Kidney epithelial cell (primary cell): ENCODE measurements around the gene SND1. TPM values are rescaled to one million over a fixed set of nuclear protein-coding genes. Genes with fewer than 3 reads are reported as not detected.
A peak's percentile ranks its signal among the peaks of the same experiment; 100 is the strongest.

Experiments
- DNase-seq: peaks from one replicate; pipeline ENCODE4 v3.0.0-alpha.2; 2010; ENCODE audit warnings: low read depth
- H3K27me3 ChIP-seq: 2 replicates; pipeline ENCODE4 v1.6.0; 2011; ENCODE audit warnings: low read length; ENCODE audit not compliant: control insufficient read depth, insufficient read depth
- H3K36me3 ChIP-seq: 2 replicates; pipeline ENCODE4 v1.5.1; 2011; ENCODE audit warnings: low read length; ENCODE audit not compliant: control insufficient read depth, insufficient read depth
- H3K4me3 ChIP-seq: 2 replicates; pipeline ENCODE4 v1.5.1; 2011; ENCODE audit warnings: low read depth, mild to moderate bottlenecking, control low read depth, low read length
- total RNA-seq: library from RNA; depleted of rRNA; stranded (reverse); fragments of >200 nt; gene quantifications from 2 replicates; pipeline ENCODE4 v1.2.3, GENCODE V29; 2015
- TF ChIP-seq, protein P1 (sequence below): IDR thresholded peaks from 2 replicates; pipeline ENCODE4 v1.5.1; 2011; ENCODE audit warnings: mild to moderate bottlenecking, moderate library complexity, low read length, control low read depth, inconsistent platforms; ENCODE audit not compliant: insufficient read depth, poor library complexity, severe bottlenecking

SND1 gene
- total RNA-seq, 1 donor from 2014 or later = 257 TPM

DNA sequence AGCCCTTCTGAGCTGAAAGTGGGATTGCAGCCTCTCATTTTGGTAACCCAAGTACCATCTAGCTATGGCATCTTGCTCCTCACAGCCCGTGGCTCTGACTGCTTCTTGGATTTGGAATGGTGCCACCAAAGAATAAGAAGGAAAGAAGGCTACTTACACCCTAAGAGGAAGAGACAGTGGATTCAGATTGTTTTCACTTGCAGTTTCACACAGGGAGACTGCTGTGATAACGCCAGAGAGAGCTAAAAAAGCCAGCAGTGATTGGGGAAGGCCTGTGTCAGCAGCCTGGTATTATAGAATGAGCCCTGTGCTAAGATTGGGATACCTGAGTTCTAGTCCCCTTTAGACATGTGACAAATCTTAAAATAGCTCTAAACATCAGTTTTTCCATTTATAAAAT lies 382.8 kb downstream of the SND1 start:
- Histone ChIP-seq H3K27me3 (peaks cover 14% of the 10 kb centered on the region), H3K4me3 (no peak overlapping the region), H3K36me3 (no peaks in the 10 kb centered on the region)
- no peak for DNase-seq
- TF ChIP-seq, protein P1, sequence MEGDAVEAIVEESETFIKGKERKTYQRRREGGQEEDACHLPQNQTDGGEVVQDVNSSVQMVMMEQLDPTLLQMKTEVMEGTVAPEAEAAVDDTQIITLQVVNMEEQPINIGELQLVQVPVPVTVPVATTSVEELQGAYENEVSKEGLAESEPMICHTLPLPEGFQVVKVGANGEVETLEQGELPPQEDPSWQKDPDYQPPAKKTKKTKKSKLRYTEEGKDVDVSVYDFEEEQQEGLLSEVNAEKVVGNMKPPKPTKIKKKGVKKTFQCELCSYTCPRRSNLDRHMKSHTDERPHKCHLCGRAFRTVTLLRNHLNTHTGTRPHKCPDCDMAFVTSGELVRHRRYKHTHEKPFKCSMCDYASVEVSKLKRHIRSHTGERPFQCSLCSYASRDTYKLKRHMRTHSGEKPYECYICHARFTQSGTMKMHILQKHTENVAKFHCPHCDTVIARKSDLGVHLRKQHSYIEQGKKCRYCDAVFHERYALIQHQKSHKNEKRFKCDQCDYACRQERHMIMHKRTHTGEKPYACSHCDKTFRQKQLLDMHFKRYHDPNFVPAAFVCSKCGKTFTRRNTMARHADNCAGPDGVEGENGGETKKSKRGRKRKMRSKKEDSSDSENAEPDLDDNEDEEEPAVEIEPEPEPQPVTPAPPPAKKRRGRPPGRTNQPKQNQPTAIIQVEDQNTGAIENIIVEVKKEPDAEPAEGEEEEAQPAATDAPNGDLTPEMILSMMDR = no peak

DNA sequence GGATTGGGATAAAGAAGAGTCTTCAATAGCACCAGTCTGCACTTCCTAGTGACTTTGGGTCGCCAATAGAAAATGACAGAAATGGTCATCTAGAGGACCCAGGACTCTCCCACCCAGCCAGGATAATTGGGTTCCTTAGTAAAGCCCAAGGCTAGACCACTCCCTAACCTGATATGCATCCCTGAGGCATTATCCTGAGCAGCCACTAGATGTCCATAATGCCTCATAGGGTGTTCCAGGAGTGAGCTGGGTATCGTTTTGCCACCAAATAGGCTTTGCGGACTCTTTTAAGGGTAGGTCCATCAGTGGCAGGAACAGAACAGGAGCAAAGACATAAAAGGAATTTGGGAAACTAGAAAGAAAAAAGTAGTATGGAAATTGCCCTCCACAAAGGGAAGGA lies 383.7 kb downstream of the SND1 start:
- Histone ChIP-seq H3K27me3 (peaks cover 8% of the 10 kb centered on the region), H3K4me3 (no peak overlapping the region), H3K36me3 (no peaks in the 10 kb centered on the region)
- TF ChIP-seq, protein P1 = peak; percentile 54
- no peak for DNase-seq

DNA sequence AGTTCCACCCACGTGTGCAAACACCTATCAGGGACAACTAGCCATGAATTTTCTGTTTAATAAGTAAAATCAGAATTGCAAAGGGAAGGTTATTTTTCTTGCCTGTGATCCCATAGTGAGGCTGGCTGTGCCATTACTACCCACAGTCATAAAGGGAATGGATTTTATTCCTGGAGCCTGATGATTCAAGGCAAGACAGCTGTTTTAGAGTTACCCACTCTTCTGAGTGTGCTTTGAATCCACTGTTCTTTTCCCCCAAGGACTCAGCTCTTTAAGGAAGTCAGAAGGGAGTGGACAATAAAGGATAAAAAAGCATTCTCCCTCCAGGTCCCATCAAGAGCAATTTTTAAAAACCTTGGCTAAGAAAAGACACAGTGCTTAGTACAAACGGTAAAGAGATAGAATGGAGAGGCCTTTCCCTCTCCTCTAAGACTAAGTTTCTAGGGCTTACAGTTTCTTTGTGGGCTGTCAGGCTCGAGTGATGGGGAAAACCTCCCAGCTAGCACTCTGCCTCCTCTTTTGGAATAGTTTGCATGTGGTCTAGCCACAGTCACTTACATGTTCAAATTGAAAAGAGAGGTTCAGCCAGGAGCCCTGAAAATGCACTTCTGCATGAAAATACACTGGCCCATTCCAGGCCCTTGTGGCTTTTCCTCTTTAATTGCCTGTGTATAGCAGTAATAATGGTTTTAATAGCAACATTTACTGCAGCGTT lies 384.4 kb downstream of the SND1 start:
- peaks cover 8% of the 10 kb centered on the region for H3K27me3 ChIP-seq
- no peak for DNase-seq
- TF ChIP-seq, protein P1 = no peak
- no peak overlapping the region for H3K4me3 ChIP-seq
- H3K36me3 ChIP-seq = no peaks in the 10 kb centered on the region

DNA sequence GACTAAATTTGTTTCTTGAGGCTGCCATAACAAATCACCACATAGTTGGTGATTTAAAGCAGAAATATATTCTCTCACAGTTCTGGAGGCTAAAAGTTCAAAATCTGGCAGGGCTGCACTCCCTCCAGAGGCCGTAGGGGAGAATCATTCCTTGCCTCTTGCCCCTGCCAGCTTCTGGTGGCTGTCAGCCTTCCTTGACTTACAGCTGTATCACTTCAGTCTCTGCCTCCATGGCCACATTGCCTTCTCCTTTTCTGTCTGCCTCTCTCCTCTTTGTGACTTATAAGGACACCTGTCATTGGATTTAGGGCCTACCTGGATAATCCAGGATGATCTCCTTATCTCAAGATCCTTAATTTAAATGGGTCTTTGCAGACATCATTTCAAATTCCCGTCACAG lies 385.1 kb downstream of the SND1 start:
- TF ChIP-seq, protein P1 = no peak
- Histone ChIP-seq H3K4me3 (no peak overlapping the region), H3K36me3 (no peaks in the 10 kb centered on the region), H3K27me3 (peaks cover 8% of the 10 kb centered on the region)
- no peak for DNase-seq

DNA sequence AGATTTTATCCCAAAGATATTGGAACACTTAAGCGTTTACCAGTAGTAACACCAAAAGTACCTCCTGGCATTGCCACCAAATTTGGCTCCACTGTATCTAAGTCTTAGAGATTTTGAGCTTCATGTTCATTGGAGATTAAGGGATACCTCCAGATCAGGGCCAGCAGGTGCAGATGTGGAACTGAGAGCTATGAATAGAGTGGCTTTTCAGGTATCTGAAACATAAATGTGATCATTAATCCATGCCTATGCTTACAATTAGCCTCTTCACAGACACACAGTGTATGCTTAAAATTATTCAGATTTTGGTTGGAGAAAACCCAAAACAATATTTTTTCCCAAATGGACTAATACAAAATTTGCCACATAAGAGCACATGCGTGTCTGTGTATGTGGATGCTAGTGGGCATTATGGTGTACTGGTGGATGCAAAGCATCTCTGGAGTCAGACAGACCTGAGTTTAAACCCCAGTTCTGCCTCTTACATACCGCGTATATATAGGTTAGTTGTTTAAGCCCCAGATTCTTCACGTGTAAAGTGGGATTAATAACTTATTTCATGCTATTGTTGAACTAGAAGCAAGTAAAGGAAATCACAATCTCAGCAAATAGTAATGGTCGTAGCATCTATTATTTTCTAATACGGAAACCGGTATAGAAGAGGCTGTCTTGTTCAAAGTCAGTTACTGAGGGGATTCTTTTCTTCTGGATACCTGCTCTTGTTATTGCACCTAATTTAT lies 386.1 kb downstream of the SND1 start:
- Histone ChIP-seq H3K4me3 (no peak overlapping the region), H3K36me3 (no peaks in the 10 kb centered on the region), H3K27me3 (peaks cover under 1% of the 10 kb centered on the region)
- TF ChIP-seq, protein P1 = no peak
- no peak for DNase-seq
